ENCODE data around the gene ASGR2.

The ASGR2 gene

GRCh38 chr17:7070712-7071111, 43.9 kb downstream of the ASGR2 start:
- in situ Hi-C loops (cut with HindIII; ENCODE audit: low sequenced_read_pairs) = loop anchor here (5.0 kb wide), 1 partner anchor 47 kb away; no protein-coding TSS in a partner anchor

DNA sequence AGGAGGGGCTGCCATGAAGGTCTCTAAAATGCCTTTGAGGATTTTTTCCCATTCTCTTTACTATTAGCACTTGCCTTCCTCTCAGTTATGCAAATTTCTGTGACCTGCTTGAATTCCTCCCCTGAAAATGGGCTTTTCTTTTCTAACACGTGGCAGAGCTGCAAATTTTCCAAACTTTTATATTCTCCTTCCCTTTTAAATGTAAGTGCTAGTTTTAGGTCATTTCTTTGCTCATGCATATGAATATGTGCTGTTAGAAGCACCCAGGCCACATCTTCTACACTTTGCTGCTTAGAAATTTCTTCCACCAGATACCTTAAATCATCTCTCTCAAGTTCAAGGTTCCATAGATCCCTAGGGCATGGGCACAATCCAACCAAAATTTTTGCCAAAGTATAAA, 46.4 kb downstream of the ASGR2 start:
- in situ Hi-C loops (cut with HindIII; ENCODE audit: low sequenced_read_pairs) = no loop called here

GRCh38 chr17:7067198-7067597, 47.4 kb downstream of the ASGR2 start:
- in situ Hi-C loops (cut with HindIII; ENCODE audit: low sequenced_read_pairs) = no loop called here

DNA sequence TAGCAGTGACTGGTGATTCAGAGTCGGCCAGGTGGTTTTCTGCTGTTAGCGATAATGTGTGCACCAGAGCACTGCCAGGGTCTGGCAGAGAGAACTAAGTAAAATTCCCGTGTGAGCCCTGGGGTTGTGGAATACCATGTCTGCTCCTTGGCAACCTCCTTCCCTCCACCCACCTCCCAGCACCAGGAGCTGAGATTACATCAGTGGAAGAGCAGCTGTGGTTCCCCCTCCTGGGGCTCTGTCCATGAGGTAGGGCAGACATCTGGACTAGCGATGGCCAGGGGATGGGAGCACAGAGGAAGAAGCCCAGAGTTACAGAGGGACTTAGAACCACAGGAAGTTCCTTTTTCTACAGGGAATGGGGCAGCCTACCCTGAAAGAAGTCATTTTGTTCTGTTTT, 50.4 kb downstream of the ASGR2 start:
- in situ Hi-C loops (cut with HindIII; ENCODE audit: low sequenced_read_pairs) = no loop called here

- in situ Hi-C loops (cut with HindIII; ENCODE audit: low sequenced_read_pairs) = no loop called here
Observed at GRCh38 chr17:7063518-7064094, 51.0 kb downstream of the ASGR2 start.

DNA sequence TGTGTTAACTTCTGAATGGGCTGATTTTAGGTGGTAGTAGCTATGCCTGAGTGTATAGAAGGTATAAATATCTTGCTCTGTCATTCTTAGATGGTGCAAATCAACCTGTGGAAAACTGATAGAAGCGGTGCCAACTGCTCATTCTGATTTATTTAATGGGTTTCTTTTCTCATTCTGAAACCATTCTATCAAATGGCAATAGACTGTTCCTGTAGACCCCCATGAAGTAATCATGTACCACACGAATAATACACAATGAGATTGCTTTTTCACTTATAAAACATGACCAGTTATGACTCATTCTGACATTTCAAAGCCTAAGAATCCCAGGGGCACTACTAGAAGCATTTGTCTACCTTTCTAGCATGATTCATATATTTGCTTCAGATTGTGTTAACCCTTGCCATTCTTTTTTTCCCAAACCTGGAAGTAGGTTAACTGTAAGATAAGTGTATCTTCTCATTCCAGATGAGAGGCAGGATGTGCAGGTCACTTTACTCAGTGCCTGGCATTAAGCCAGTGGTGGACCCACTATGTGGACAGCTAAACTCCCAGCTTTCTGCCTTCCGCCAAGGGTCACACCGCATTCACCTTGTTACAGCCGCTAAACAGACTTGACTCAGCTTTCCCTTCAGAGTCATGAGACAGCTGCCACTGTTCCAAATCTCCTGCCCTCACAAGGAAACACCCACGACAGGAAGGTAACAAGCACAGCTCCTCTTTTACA, 54.3 kb downstream of the ASGR2 start:
- in situ Hi-C loops (cut with HindIII; ENCODE audit: low sequenced_read_pairs) = no loop called here

DNA sequence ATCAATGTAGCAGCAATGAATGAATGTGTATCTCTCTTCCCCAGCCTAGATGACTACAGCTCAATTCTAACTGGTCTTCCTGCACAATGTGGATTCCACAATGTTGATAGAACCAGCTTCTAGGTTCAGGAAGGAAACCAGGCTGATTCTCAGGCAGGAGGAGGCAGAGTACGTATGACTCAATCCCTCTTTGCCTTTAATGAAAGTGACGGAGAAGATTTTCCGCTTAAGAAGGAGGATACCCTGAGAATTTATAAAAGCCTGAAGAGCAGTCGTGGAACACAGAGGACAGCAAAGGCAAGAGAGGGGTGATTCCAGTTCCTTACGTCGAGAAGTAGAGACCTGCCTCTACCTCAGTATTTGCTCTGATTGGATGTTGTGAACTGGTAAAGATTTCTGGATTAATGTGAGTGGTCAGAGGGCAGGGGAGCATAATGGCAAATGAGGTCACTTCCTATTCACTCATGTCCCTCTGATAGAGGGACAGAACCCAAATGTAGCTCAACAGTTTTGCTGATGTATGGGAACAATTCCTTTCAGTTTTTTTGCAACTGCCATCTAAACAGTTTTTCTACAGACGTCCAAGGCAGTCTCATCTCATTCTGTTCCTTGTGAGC, 55.7 kb downstream of the ASGR2 start:
- in situ Hi-C loops (cut with HindIII; ENCODE audit: low sequenced_read_pairs) = loop anchor here (10.0 kb wide), 1 partner anchor 76 kb away; no protein-coding TSS in a partner anchor

DNA sequence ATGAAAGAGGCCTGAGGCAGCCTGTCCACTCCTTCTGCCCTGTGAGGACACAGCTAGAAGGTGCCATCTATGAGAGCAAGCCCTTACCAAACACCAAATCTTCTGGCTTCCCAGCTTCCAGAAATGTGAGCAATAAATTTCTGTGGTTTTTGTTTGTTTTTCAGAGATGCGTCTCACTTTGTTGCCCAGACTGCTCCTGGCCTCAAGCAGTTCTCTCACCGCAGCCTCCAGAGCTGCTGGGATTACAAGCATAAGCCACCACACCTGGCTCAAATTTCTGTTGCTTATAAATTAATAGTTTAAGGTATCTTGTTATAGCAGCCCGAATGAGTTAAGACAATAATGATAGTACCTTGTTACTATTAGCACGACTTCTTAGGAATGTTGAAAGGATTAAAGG, 58.2 kb downstream of the ASGR2 start:
- in situ Hi-C loops (cut with HindIII; ENCODE audit: low sequenced_read_pairs) = loop anchor here (10.0 kb wide), 1 partner anchor 78 kb away; no protein-coding TSS in a partner anchor

Measured in endothelial cell of hepatic sinusoid (primary cell).